Brain microvascular endothelial cell (primary cell): ENCODE measurements around the gene MYOZ3.
A peak's percentile ranks its signal among the peaks of the same experiment; 100 is the strongest.

Experiments
- DNase-seq: peaks from one replicate; pipeline ENCODE4 v3.0.0-alpha.2; 2020
- H3K27ac ChIP-seq: fragments of 250-450 bp; sonication (Bioruptor Pico); 2 replicates; pipeline ENCODE4 v1.5.1; 2020; ENCODE audit warnings: mild to moderate bottlenecking, moderate library complexity
- H3K27me3 ChIP-seq: fragments of 250-450 bp; sonication (Bioruptor Pico); replicated peaks from 2 replicates; pipeline ENCODE4 v1.5.1; 2020; ENCODE audit warnings: mild to moderate bottlenecking
- H3K36me3 ChIP-seq: fragments of 250-450 bp; sonication (Bioruptor Pico); replicated peaks from 2 replicates; pipeline ENCODE4 v1.5.1; 2020; ENCODE audit warnings: mild to moderate bottlenecking
- H3K4me3 ChIP-seq: 2 replicates; pipeline ENCODE4 v1.5.1; 2011; ENCODE audit warnings: low read depth, mild to moderate bottlenecking, control low read depth, low read length, moderate library complexity
- CTCF ChIP-seq: IDR thresholded peaks from 2 replicates; pipeline ENCODE4 v1.5.1; 2011; ENCODE audit warnings: low read depth, mild to moderate bottlenecking, moderate library complexity, low read length, control low read depth, inconsistent platforms; ENCODE audit errors: missing control alignments
- in situ Hi-C: cut with HindIII; loops from 2 replicates; pipeline ENCODE4 v1.10.0; 2017; ENCODE audit warnings: low sequenced_read_pairs, low pct_ligation_motif_present

MYOZ3 gene

GRCh38 chr5:150639377-150639692, 21.7 kb upstream of the MYOZ3 start:
- H3K27me3 ChIP-seq: no peaks in the 10 kb centered on the region
- no peak for DNase-seq
- H3K4me3 ChIP-seq: no peak overlapping the region
- H3K36me3 ChIP-seq: no peaks in the 10 kb centered on the region
- H3K27ac ChIP-seq: no peak overlapping the region
- in situ Hi-C loops: no loop called here
- no peak for TF ChIP-seq CTCF

GRCh38 chr5:150639751-150640150, 21.3 kb upstream of the MYOZ3 start:
- no peak for DNase-seq
- Histone ChIP-seq H3K27me3 (no peaks in the 10 kb centered on the region), H3K36me3 (no peaks in the 10 kb centered on the region), H3K27ac (no peak overlapping the region), H3K4me3 (no peak overlapping the region)
- no peak for TF ChIP-seq CTCF
- in situ Hi-C loops: no loop called here

- peak; percentile 90 for DNase-seq
- Histone ChIP-seq H3K4me3 (peak within 1 kb of the TSS; percentile 49), H3K36me3 (no peaks in the 10 kb centered on the region), H3K27me3 (no peaks in the 10 kb centered on the region), H3K27ac (peak within 1 kb of the TSS; percentile 87)
- peak; percentile 12 for TF ChIP-seq CTCF
- in situ Hi-C loops: no loop called here
These were observed 20.6 kb upstream of the MYOZ3 start, which contains the start of gene SYNPO for GRCh38 chr5:150640311-150641005. Gene SYNPO (plus strand): TSS chr5:150640660. CDS start chr5:150648276, 7,616 bp downstream.

- in situ Hi-C loops: no loop called here
- TF ChIP-seq CTCF: no peak
- Histone ChIP-seq H3K4me3 (peak overlapping the region; percentile 49), H3K27ac (peak overlapping the region; percentile 87), H3K36me3 (no peaks in the 10 kb centered on the region), H3K27me3 (no peaks in the 10 kb centered on the region)
- peak; percentile 63 for DNase-seq
These were observed 20.0 kb upstream of the MYOZ3 start for GRCh38 chr5:150641006-150641570.

- in situ Hi-C loops: no loop called here
- Histone ChIP-seq H3K4me3 (peak overlapping the region; percentile 49), H3K36me3 (no peaks in the 10 kb centered on the region), H3K27ac (peak overlapping the region; percentile 87), H3K27me3 (no peaks in the 10 kb centered on the region)
- DNase-seq: no peak
- TF ChIP-seq CTCF: no peak
These were observed 19.1 kb upstream of the MYOZ3 start for GRCh38 chr5:150641824-150642566.
